Measurements from ENCODE around the gene TECPR2. TPM values are rescaled to one million over a fixed set of nuclear protein-coding genes. Genes with fewer than 3 reads are reported as not detected.

Gene TECPR2
- total and polyA plus RNA-seq, 2 of the 13 experiments (the other 11 are each of a cell fraction or from before 2014, with no cell fraction given) = 3.5 to 5.7 TPM

DNA sequence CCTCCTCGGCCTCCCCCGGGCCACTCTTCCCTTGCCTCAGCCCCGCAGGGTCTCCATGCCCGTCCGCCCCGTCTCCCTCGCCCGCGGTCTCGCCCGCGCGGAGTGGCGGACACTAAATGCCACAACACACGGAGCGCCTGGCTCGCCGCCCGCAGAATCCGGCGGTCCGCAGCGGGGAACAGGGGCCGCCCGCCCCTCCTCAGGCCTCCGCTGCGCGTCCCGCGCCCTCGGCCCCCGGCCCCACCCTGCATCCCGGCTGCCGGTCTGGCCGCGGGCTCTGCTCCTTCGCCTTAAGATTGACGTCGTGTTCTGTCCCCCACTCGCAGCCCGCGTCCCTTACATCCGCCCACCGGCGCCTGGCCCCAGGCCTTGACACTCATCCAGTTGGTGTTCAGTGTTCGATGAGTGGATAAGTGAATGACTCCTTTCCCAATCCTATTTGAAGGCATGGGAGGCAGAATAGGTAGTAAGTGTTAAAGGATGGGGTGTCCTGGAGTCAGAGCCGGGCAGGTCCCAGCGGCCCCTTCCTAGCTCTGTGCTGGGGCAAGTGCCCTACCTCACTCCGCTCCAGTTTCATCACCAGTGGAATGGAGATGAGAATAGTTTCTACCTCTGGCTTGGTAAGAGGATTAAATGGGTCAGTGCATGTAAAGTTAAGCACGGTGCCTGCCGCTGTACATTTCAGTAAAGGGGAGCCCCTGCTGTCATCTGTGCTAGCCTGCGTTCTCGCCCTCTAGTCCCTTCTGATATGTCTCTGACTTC is 622 bp downstream of the TECPR2 start:
- POLR2A ChIA-PET = interaction anchor here (0.9 to 1.9 kb wide), 4 partner anchors 23 to 45 kb away, joined by 3 to 10 read pairs (median 6); partner anchors contain the start of gene ZNF839
- in situ Hi-C loops (cut with HindIII; ENCODE audit: extremely low pct_ligation_motif_present, low pct_unique_long_range_greater_than_20kb) (no loop called here), intact Hi-C loops (cut with micrococcal nuclease; ENCODE audit: unreplicated experiment) (loop anchor here (2.0 to 5.0 kb wide), 2 partner anchors 45 to 229 kb away; partner anchors contain the start of genes RCOR1 and ZNF839)
- Histone ChIP-seq H3K9me3 (ENCODE audit: low read length) (no peaks in the 10 kb centered on the region), H3K4me2 (ENCODE audit: low read depth, low read length) (peak overlapping the region; percentile 92), H3K9ac (ENCODE audit: insufficient read depth, low read depth, low read length) (peak overlapping the region; percentile 86), H3K4me3 (replicated peaks in 1 of 3; ENCODE audit: insufficient read depth in 1 of 3, low read depth in 2 of 3, low read length in 3 of 3) (peak overlapping the region; percentile 83 to 92 (median 84)), H3K27ac (ENCODE audit: extremely low read length, insufficient read depth, low read length) (peak overlapping the region; percentile 59), H3K4me1 (ENCODE audit: insufficient read depth, low read length) (peaks cover 37% of the 10 kb centered on the region), H3K36me3 (replicated peaks in 1 of 2; ENCODE audit: control insufficient read depth in 1 of 2, insufficient read depth in 2 of 2, low read length in 2 of 2) (0 out of 5 replicates have a peak, but pooled peaks cover 0 to 4% of the 10 kb centered on the region in 2 experiments), H4K20me1 (ENCODE audit: insufficient read depth, low read length) (no peaks in the 10 kb centered on the region), H3K27me3 (ENCODE audit: control insufficient read depth in 1 of 2, insufficient read depth in 2 of 2, low read length in 2 of 2) (no peaks in the 10 kb centered on the region; a peak in 1 of 5 replicates), H3K79me2 (ENCODE audit: insufficient read depth, low read length) (peaks cover 19% of the 10 kb centered on the region), H2AFZ (ENCODE audit: low read length) (no peak overlapping the region)
- CTCF ChIA-PET (ENCODE audit: low intra/inter-chr PET ratio, low total read pairs) = no interaction called here
- DNase-seq (ENCODE audit: low spot score) (no peak), ATAC-seq (peak; percentile 64), FAIRE-seq (no peak)
- WGBS (ENCODE audit: low lambda C conversion rate) = 5% methylated on average over 17 of the region's 53 CpGs
- BruUV-seq (replicated peaks) = no TSS peak
- TF ChIP-seq ZNF687 (CRISPR knock-in tag; IDR thresholded peaks at IDR 0.05) (peak; percentile 72), ZNF549 (CRISPR knock-in tag; IDR thresholded peaks at IDR 0.05) (no peak), RBFOX2 (IDR thresholded peaks at IDR 0.05; ENCODE audit: low read depth, low read length) (peak; percentile 51), HNRNPK (IDR thresholded peaks at IDR 0.05; ENCODE audit: low read depth, low read length, poor library complexity, severe bottlenecking) (peak; percentile 31), ZBED4 (CRISPR knock-in tag; IDR thresholded peaks at IDR 0.05; ENCODE audit: borderline replicate concordance) (0 out of 2 replicates have a peak, but pooled peaks have one; percentile 2), PHF8 (CRISPR knock-in tag; IDR thresholded peaks at IDR 0.05) (peak; percentile 42), MEF2D (CRISPR knock-in tag; IDR thresholded peaks at IDR 0.05) (no peak)
- TF ChIP-seq, protein P1, sequence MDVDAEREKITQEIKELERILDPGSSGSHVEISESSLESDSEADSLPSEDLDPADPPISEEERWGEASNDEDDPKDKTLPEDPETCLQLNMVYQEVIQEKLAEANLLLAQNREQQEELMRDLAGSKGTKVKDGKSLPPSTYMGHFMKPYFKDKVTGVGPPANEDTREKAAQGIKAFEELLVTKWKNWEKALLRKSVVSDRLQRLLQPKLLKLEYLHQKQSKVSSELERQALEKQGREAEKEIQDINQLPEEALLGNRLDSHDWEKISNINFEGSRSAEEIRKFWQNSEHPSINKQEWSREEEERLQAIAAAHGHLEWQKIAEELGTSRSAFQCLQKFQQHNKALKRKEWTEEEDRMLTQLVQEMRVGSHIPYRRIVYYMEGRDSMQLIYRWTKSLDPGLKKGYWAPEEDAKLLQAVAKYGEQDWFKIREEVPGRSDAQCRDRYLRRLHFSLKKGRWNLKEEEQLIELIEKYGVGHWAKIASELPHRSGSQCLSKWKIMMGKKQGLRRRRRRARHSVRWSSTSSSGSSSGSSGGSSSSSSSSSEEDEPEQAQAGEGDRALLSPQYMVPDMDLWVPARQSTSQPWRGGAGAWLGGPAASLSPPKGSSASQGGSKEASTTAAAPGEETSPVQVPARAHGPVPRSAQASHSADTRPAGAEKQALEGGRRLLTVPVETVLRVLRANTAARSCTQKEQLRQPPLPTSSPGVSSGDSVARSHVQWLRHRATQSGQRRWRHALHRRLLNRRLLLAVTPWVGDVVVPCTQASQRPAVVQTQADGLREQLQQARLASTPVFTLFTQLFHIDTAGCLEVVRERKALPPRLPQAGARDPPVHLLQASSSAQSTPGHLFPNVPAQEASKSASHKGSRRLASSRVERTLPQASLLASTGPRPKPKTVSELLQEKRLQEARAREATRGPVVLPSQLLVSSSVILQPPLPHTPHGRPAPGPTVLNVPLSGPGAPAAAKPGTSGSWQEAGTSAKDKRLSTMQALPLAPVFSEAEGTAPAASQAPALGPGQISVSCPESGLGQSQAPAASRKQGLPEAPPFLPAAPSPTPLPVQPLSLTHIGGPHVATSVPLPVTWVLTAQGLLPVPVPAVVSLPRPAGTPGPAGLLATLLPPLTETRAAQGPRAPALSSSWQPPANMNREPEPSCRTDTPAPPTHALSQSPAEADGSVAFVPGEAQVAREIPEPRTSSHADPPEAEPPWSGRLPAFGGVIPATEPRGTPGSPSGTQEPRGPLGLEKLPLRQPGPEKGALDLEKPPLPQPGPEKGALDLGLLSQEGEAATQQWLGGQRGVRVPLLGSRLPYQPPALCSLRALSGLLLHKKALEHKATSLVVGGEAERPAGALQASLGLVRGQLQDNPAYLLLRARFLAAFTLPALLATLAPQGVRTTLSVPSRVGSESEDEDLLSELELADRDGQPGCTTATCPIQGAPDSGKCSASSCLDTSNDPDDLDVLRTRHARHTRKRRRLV (CRISPR knock-in tag; IDR thresholded peaks at IDR 0.05) = 0 out of 2 replicates have a peak, but pooled peaks have one; percentile 23
